ENCODE results near the gene PHF19.

DNA sequence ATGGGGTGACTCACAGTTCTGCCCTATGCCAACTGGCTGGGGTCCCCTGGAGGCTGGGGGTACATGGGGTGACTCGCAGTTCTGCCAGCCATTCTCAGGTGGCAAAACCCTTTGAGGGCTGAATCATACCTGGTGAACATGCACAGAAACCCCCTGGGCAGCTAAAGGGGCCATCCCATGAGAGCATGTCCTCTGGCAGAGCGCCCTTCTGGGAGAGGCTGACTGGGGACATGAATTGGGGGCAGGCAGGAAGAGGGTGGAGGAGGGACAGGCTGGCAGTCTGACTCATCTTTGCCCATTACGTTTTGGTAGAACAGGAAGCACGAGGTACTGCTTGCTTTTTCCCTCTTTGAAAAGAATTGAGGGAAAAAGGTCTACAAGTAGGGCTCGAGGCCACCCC is 32.9 kb upstream of the PHF19 start:
- TF ChIP-seq ETS1 (IDR thresholded peaks at IDR 0.05) (no peak), POLR2AphosphoS5 (IDR thresholded peaks at IDR 0.05; ENCODE audit: low read depth) (no peak), CTCF (conservative IDR thresholded peaks at IDR 0.05; ENCODE audit: low read depth in 2 of 2) (no peak), EZH2 (IDR thresholded peaks at IDR 0.05; ENCODE audit: low read depth, unreplicated experiment) (no peak), REST (IDR thresholded peaks at IDR 0.05; ENCODE audit: unreplicated experiment) (no peak), JUNB (IDR thresholded peaks at IDR 0.05; ENCODE audit: unreplicated experiment) (no peak), EZH2phosphoT487 (IDR thresholded peaks at IDR 0.05; ENCODE audit: unreplicated experiment) (no peak)

Measured in GM23338 (cell line).